Activated CD8-positive, alpha-beta memory T cell treated with anti-CD3 and anti-CD28 coated beads for 24 hours (primary cell): ENCODE results near the gene HIPK2.

Experiments used
- DNase-seq: peaks from one replicate; pipeline ENCODE4 v3.0.0-alpha.2; 2020

Gene HIPK2

GRCh38 chr7:139669106-139670061 is 108.4 kb downstream of the HIPK2 start:
- DNase-seq, result no peak

- no peak for DNase-seq
Measured at GRCh38 chr7:139667377-139667776, 110.4 kb downstream of the HIPK2 start.

- no peak for DNase-seq
Measured at GRCh38 chr7:139666501-139666900, 111.3 kb downstream of the HIPK2 start.

- no peak for DNase-seq
Measured at GRCh38 chr7:139664434-139664833, 113.4 kb downstream of the HIPK2 start.

GRCh38 chr7:139663608-139664177 is 114.1 kb downstream of the HIPK2 start:
- no peak for DNase-seq

GRCh38 chr7:139661903-139662302 is 115.9 kb downstream of the HIPK2 start:
- DNase-seq, result no peak

- no peak for DNase-seq
Measured at GRCh38 chr7:139661043-139661440, 116.8 kb downstream of the HIPK2 start.

- DNase-seq, result no peak
Measured at GRCh38 chr7:139660317-139661042, 117.3 kb downstream of the HIPK2 start.

GRCh38 chr7:139659922-139660316 is 117.9 kb downstream of the HIPK2 start:
- DNase-seq, result no peak

GRCh38 chr7:139658908-139659675 is 118.7 kb downstream of the HIPK2 start:
- DNase-seq, result no peak

GRCh38 chr7:139658296-139658695 is 119.5 kb downstream of the HIPK2 start:
- DNase-seq, result no peak

GRCh38 chr7:139657725-139658124 is 120.1 kb downstream of the HIPK2 start:
- DNase-seq, result no peak

GRCh38 chr7:139656387-139656786 is 121.4 kb downstream of the HIPK2 start:
- DNase-seq, result no peak

GRCh38 chr7:139655305-139655704 is 122.5 kb downstream of the HIPK2 start:
- DNase-seq, result no peak

GRCh38 chr7:139654276-139655181 is 123.3 kb downstream of the HIPK2 start:
- no peak for DNase-seq

- no peak for DNase-seq
Measured at GRCh38 chr7:139651914-139652313, 125.9 kb downstream of the HIPK2 start.

- DNase-seq, result no peak
Measured at GRCh38 chr7:139651308-139651707, 126.5 kb downstream of the HIPK2 start.

- DNase-seq, result no peak
Measured at GRCh38 chr7:139650429-139651100, 127.2 kb downstream of the HIPK2 start.

GRCh38 chr7:139648941-139649425 is 128.8 kb downstream of the HIPK2 start:
- DNase-seq, result no peak

GRCh38 chr7:139648391-139648861 is 129.4 kb downstream of the HIPK2 start:
- no peak for DNase-seq
